22Rv1 (cell line): ENCODE measurements around the gene STEAP1.

Experiments
- H3K27ac ChIP-seq: fragments of 450-650 bp; 2 replicates; pipeline ENCODE4 v1.5.1; 2017
- CTCF ChIP-seq: fragments of 450-650 bp; IDR thresholded peaks from 2 replicates; pipeline ENCODE4 v1.5.1; 2017; ENCODE audit warnings: mild to moderate bottlenecking
- ZFX ChIP-seq: fragments of 450-650 bp; IDR thresholded peaks from 2 replicates; pipeline ENCODE4 v1.6.1; 2017; ENCODE audit warnings: antibody characterized with exemption, borderline replicate concordance

Gene STEAP1

DNA sequence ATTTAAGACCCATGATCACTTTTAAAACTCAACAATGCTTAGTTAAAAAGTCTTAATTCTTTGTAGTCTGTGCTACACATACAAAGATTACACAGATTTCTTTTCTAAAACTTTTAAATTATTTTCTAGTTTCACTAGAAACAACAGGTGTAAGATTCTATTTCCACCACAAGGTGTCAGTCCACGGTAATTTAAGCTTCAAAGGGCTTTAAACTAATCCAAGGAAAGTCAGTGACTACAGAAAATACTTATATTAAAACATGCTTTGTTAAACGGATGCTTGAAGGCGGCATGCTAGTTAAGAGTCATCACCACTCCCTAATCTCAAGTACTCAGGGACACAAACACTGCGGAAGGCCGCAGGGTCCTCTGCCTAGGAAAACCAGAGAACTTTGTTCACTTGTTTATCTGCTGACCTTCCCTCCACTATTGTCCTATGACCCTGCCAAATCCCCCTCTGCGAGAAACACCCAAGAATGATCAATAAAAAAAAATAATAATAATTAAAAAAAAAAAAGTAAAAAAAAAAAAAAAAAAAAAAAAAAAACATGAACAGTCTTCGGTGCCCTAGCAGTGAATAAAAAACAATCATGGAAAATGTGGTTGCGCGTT, 1.5 kb upstream of the STEAP1 start:
- TF ChIP-seq CTCF: peak; percentile 80
- peak overlapping the region; percentile 75; the same call in 1 of the 2 replicates for H3K27ac ChIP-seq

GRCh38 chr7:90155206-90155605, 937 bp downstream of the STEAP1 start:
- TF ChIP-seq CTCF (no peak), ZFX (no peak)
- peak overlapping the region; percentile 75 for H3K27ac ChIP-seq

GRCh38 chr7:90157331-90157730, 3.1 kb downstream of the STEAP1 start:
- peak overlapping the region; percentile 75 for H3K27ac ChIP-seq

- H3K27ac ChIP-seq: peak overlapping the region; percentile 75
Measured at GRCh38 chr7:90157761-90158350, 3.6 kb downstream of the STEAP1 start.

GRCh38 chr7:90163534-90163933, 9.3 kb downstream of the STEAP1 start:
- TF ChIP-seq CTCF (no peak), ZFX (no peak)
- H3K27ac ChIP-seq: 0 out of 2 replicates have a peak overlapping the region, but pooled peaks have one; percentile 5

DNA sequence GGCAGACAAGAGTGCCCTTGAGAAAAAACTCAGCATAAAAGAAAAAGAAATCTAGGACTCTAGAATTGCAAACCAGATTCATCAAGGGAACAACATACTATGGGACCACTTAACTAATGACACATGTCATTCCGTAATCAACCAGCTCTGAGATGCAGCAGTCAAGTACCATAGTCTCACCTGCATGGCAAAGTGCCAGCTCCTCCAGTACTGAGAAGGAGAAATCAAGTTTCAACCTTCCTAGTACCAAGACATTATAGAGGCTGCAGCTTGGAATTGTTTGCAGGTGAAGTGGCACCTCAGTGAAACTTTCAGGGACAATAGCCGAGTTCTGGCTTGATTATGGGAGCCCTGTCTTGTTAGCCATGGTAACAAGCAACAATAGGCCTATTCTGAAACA, 11.5 kb downstream of the STEAP1 start:
- TF ChIP-seq CTCF: no peak
- TF ChIP-seq ZFX: no peak
- peak overlapping the region; percentile 40 for H3K27ac ChIP-seq

GRCh38 chr7:90166153-90166552, 11.9 kb downstream of the STEAP1 start:
- TF ChIP-seq CTCF: no peak
- peak overlapping the region; percentile 40 for H3K27ac ChIP-seq

DNA sequence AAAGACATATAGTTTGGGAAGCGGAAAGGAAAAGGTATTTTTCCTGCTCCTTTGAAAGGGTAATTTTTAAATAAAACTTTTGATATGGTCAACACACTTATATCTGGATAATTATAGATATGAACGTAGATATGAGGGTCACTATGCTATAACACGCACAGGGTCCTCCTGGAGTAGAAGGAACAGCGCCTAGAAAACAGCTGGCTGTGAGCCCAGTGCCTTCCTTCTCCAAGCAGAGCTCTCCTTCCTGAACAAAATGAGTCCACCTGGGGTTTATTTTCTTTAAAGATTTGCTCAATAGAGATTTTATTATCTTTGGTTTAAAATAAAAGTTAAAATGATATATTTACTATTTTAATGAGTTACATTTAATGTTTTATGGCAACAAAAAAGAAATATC, 13.1 kb downstream of the STEAP1 start:
- H3K27ac ChIP-seq: no peak overlapping the region
- TF ChIP-seq ZFX (no peak), CTCF (no peak)
